ENCODE results near the gene C1QL1.

C1QL1 gene

GRCh38 chr17:44925731-44926697 lies 42.1 kb downstream of the C1QL1 start:
- H3K27ac ChIP-seq (ENCODE audit: low read depth, low read length): no peak overlapping the region
- H3K27me3 ChIP-seq (ENCODE audit: control insufficient read depth in 1 of 2, insufficient read depth in 2 of 2, low read length in 2 of 2): no peaks in the 10 kb centered on the region
- no peaks in the 10 kb centered on the region for H3K4me1 ChIP-seq (ENCODE audit: insufficient read depth, low read length)
- no peak overlapping the region for H3K4me3 ChIP-seq (ENCODE audit: low read depth in 1 of 2, low read length in 2 of 2)
- H3K9ac ChIP-seq (ENCODE audit: low read length): no peak overlapping the region
- H3K36me3 ChIP-seq (ENCODE audit: insufficient read depth, low read length): no peaks in the 10 kb centered on the region
- no peaks in the 10 kb centered on the region for H3K9me3 ChIP-seq (ENCODE audit: low read length)

GRCh38 chr17:44924107-44924544 lies 44.0 kb downstream of the C1QL1 start:
- H3K4me3 ChIP-seq (ENCODE audit: low read depth in 1 of 2, low read length in 2 of 2): no peak overlapping the region
- H3K36me3 ChIP-seq (ENCODE audit: insufficient read depth, low read length): no peaks in the 10 kb centered on the region
- no peaks in the 10 kb centered on the region for H3K9me3 ChIP-seq (ENCODE audit: low read length)
- H3K27ac ChIP-seq (ENCODE audit: low read depth, low read length): no peak overlapping the region
- H3K27me3 ChIP-seq (ENCODE audit: control insufficient read depth in 1 of 2, insufficient read depth in 2 of 2, low read length in 2 of 2): no peaks in the 10 kb centered on the region
- H3K4me1 ChIP-seq (ENCODE audit: insufficient read depth, low read length): no peaks in the 10 kb centered on the region
- no peak overlapping the region for H3K9ac ChIP-seq (ENCODE audit: low read length)

DNA sequence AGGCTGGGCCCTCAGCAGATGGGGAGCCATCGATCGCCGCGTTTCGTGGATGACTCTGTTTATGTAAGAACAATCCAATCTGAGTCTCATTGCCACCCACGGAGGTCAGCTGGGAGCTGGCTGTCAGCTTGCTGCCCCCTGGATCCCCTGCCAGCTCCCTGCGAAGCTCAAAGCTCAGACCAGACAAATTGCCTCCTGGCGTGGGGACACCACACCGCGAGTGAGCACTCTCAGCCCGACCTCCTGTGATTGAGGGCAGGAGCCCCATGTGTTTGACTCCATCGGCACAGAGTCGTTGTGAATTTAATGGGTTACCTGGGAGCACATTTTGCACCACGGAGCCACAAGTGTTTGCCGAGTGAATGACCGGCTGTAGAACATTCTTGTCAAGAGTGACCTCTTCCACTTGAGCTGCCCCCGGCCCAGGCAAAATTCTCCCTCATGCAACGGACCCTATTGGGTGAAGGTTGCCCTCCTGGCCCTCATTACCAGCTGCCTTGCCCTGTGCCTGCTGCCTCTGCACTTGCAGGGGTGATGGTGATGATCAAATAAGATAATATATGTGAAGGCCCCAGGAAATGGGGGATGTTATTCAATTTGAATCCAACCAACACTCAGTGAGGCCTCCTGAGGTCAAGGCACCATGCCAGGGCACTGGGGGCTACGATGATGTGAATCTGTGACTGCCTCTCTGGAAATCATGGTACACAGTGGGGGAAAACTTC lies 45.2 kb downstream of the C1QL1 start:
- H3K27me3 ChIP-seq (ENCODE audit: control insufficient read depth in 1 of 2, insufficient read depth in 2 of 2, low read length in 2 of 2): no peaks in the 10 kb centered on the region

GRCh38 chr17:44922136-44922535 lies 46.0 kb downstream of the C1QL1 start:
- no peak overlapping the region for H3K27ac ChIP-seq (ENCODE audit: low read depth, low read length)

More for the DNA sequence above, 45.2 kb downstream of the C1QL1 start:
- Histone ChIP-seq H3K36me3 (ENCODE audit: insufficient read depth, low read length) (no peaks in the 10 kb centered on the region), H3K4me3 (ENCODE audit: low read depth in 1 of 2, low read length in 2 of 2) (no peak overlapping the region), H3K27ac (ENCODE audit: low read depth, low read length) (no peak overlapping the region), H3K4me1 (ENCODE audit: insufficient read depth, low read length) (no peaks in the 10 kb centered on the region), H3K9ac (ENCODE audit: low read length) (no peak overlapping the region), H3K9me3 (ENCODE audit: low read length) (no peaks in the 10 kb centered on the region)

DNA sequence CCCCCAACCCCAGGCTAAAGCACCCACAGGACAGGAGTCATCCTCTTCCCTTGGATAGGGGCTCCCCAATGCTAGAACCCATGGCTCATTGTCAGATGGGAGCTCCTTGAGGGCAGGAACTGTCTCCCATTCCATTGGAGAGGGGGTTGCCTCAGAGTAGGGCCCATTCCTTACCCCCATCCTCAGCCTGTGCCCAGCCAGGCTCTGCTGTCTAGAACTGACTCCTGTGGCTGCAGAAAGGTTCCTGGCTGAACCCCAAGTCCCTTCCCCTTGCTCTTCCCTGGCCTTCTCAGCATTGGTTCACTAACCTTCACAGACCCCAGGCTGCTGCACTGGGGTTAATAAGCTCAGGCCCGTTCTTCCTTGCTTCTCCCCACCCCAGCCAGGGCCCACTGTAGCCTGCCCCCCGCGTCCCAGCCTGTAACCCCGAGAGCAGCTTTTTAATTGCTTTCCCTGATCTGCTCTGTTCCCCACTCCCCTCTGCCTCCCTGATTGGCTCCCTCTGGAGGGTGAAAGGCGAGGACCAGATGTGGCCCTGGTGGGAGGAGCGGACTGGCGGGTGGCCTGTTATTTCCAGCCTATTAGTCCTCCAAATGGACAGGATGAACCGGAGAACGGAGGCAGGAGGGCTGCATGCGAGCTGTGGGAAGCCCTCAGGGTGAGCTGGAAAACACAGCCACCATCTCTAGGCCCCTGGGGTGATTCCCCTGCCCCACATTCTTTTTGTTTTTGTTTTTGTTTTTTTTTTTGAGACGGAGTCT lies 46.8 kb downstream of the C1QL1 start:
- Histone ChIP-seq H3K9me3 (ENCODE audit: low read length) (no peaks in the 10 kb centered on the region), H3K36me3 (ENCODE audit: insufficient read depth, low read length) (no peaks in the 10 kb centered on the region), H3K4me3 (ENCODE audit: low read depth in 1 of 2, low read length in 2 of 2) (no peak overlapping the region), H3K9ac (ENCODE audit: low read length) (no peak overlapping the region), H3K27ac (ENCODE audit: low read depth, low read length) (no peak overlapping the region), H3K4me1 (ENCODE audit: insufficient read depth, low read length) (peaks cover 10% of the 10 kb centered on the region), H3K27me3 (ENCODE audit: control insufficient read depth in 1 of 2, insufficient read depth in 2 of 2, low read length in 2 of 2) (no peaks in the 10 kb centered on the region)

More at GRCh38 chr17:44922136-44922535, 46.0 kb downstream of the C1QL1 start:
- H3K9me3 ChIP-seq (ENCODE audit: low read length): no peaks in the 10 kb centered on the region
- H3K36me3 ChIP-seq (ENCODE audit: insufficient read depth, low read length): no peaks in the 10 kb centered on the region
- no peaks in the 10 kb centered on the region for H3K27me3 ChIP-seq (ENCODE audit: control insufficient read depth in 1 of 2, insufficient read depth in 2 of 2, low read length in 2 of 2)
- peaks cover 4% of the 10 kb centered on the region for H3K4me1 ChIP-seq (ENCODE audit: insufficient read depth, low read length)
- no peak overlapping the region for H3K9ac ChIP-seq (ENCODE audit: low read length)
- no peak overlapping the region for H3K4me3 ChIP-seq (ENCODE audit: low read depth in 1 of 2, low read length in 2 of 2)

- no peak overlapping the region for H3K27ac ChIP-seq (ENCODE audit: low read depth, low read length)
- no peak overlapping the region for H3K9ac ChIP-seq (ENCODE audit: low read length)
- no peaks in the 10 kb centered on the region for H3K27me3 ChIP-seq (ENCODE audit: control insufficient read depth in 1 of 2, insufficient read depth in 2 of 2, low read length in 2 of 2)
- H3K36me3 ChIP-seq (ENCODE audit: insufficient read depth, low read length): no peaks in the 10 kb centered on the region
- no peaks in the 10 kb centered on the region for H3K9me3 ChIP-seq (ENCODE audit: low read length)
- H3K4me3 ChIP-seq (ENCODE audit: low read depth in 1 of 2, low read length in 2 of 2): no peak overlapping the region
- peaks cover 14% of the 10 kb centered on the region for H3K4me1 ChIP-seq (ENCODE audit: insufficient read depth, low read length)
Measured at GRCh38 chr17:44920565-44920940, 47.5 kb downstream of the C1QL1 start.

DNA sequence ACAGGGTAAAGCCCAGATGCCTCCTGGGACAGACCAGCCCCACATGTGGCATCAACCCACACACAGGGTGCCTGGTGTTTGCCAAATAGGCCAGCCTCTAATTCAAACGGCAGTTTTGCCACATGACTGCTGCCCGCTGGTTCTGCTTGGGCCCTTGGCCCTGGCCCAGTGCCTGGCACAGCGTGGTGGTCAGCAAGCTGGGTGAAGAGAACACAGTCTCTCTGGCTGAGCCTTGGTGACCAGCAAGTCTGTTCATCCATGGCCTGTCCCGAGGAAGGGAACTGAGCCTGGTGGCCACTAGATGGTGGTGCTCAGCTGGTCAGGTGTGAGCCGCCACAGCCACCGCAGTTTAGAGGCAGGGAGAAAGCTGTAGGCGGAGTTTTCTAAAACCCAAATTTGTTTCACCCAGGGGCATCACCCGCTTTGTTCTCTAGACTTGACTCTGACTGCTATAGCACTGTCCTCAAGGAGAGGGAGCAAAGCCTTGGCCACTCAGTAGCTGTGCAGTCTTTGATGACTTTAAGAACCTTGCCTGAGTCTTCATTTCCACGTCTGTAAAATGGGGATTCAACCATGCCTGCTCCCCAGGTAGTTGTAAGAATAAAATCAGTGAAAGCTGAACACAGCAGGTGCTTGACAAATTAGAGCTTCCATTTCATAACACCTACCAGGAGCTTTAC lies 48.1 kb downstream of the C1QL1 start:
- Histone ChIP-seq H3K4me1 (ENCODE audit: insufficient read depth, low read length) (peaks cover 14% of the 10 kb centered on the region), H3K27ac (ENCODE audit: low read depth, low read length) (peak overlapping the region; percentile 12), H3K9ac (ENCODE audit: low read length) (no peak overlapping the region), H3K27me3 (ENCODE audit: control insufficient read depth in 1 of 2, insufficient read depth in 2 of 2, low read length in 2 of 2) (no peaks in the 10 kb centered on the region), H3K36me3 (ENCODE audit: insufficient read depth, low read length) (no peaks in the 10 kb centered on the region), H3K4me3 (ENCODE audit: low read depth in 1 of 2, low read length in 2 of 2) (no peak overlapping the region), H3K9me3 (ENCODE audit: low read length) (no peaks in the 10 kb centered on the region)

DNA sequence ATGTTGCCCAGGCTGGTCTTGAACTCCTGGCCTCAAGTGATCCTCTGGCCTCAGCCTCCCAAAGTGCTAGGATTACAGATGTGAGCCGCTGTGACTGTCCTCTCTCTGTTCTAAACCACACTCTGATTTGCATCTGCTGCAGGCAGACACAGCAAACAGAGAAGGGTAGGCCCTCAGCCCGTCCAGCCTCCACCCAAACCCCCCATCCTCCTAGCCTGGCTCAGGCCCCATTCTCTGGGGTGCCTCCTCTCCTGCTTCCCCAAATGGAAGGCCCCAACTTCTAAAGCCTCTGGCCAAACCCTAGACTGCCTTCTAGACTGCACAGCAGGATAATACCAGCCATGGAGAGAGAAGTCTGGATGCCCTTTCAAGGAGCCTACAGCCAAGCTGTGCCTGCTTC lies 48.7 kb downstream of the C1QL1 start:
- H3K36me3 ChIP-seq (ENCODE audit: insufficient read depth, low read length): no peaks in the 10 kb centered on the region
- no peak overlapping the region for H3K9ac ChIP-seq (ENCODE audit: low read length)
- peak overlapping the region; percentile 12 for H3K27ac ChIP-seq (ENCODE audit: low read depth, low read length)

GRCh38 chr17:44918006-44918405 lies 50.1 kb downstream of the C1QL1 start:
- H3K27me3 ChIP-seq (ENCODE audit: control insufficient read depth in 1 of 2, insufficient read depth in 2 of 2, low read length in 2 of 2): peaks cover 0 to 4% of the 10 kb centered on the region in 2 donors
- H3K9me3 ChIP-seq (ENCODE audit: low read length): no peaks in the 10 kb centered on the region
- no peak overlapping the region for H3K9ac ChIP-seq (ENCODE audit: low read length)
- H3K36me3 ChIP-seq (ENCODE audit: insufficient read depth, low read length): no peaks in the 10 kb centered on the region
- H3K4me1 ChIP-seq (ENCODE audit: insufficient read depth, low read length): peaks cover 14% of the 10 kb centered on the region
- H3K4me3 ChIP-seq (ENCODE audit: low read depth in 1 of 2, low read length in 2 of 2): no peak overlapping the region
- no peak overlapping the region for H3K27ac ChIP-seq (ENCODE audit: low read depth, low read length)

More for the DNA sequence above, 48.7 kb downstream of the C1QL1 start:
- H3K4me3 ChIP-seq (ENCODE audit: low read depth in 1 of 2, low read length in 2 of 2): no peak overlapping the region
- H3K4me1 ChIP-seq (ENCODE audit: insufficient read depth, low read length): peaks cover 14% of the 10 kb centered on the region
- no peaks in the 10 kb centered on the region for H3K27me3 ChIP-seq (ENCODE audit: control insufficient read depth in 1 of 2, insufficient read depth in 2 of 2, low read length in 2 of 2)
- H3K9me3 ChIP-seq (ENCODE audit: low read length): no peaks in the 10 kb centered on the region

- Histone ChIP-seq H3K4me1 (ENCODE audit: insufficient read depth, low read length) (peaks cover 14% of the 10 kb centered on the region), H3K9ac (ENCODE audit: low read length) (no peak overlapping the region), H3K27ac (ENCODE audit: low read depth, low read length) (peak overlapping the region; percentile 70), H3K4me3 (ENCODE audit: low read depth in 1 of 2, low read length in 2 of 2) (no peak overlapping the region), H3K27me3 (ENCODE audit: control insufficient read depth in 1 of 2, insufficient read depth in 2 of 2, low read length in 2 of 2) (peaks cover 0 to 4% of the 10 kb centered on the region in 2 donors), H3K9me3 (ENCODE audit: low read length) (no peaks in the 10 kb centered on the region), H3K36me3 (ENCODE audit: insufficient read depth, low read length) (no peaks in the 10 kb centered on the region)
Measured at GRCh38 chr17:44917456-44917855, 50.6 kb downstream of the C1QL1 start.
